Measurements from ENCODE around the gene AK1. TPM values are rescaled to one million over a fixed set of nuclear protein-coding genes. Genes with fewer than 3 reads are reported as not detected.

The AK1 gene
- total and polyA plus RNA-seq, 2 of the 13 experiments (the other 11 are each of a cell fraction or from before 2014, with no cell fraction given) = 19.1 to 32.8 TPM

GRCh38 chr9:127897193-127897692 lies 19.8 kb upstream of the AK1 start (continued):
- TF ChIP-seq ZBTB39 (CRISPR knock-in tag; IDR thresholded peaks at IDR 0.05) (no peak), NFAT5 (CRISPR knock-in tag; IDR thresholded peaks at IDR 0.05) (no peak), SETDB1 (CRISPR knock-in tag; IDR thresholded peaks at IDR 0.05; ENCODE audit: borderline replicate concordance) (no peak), ZNF317 (CRISPR knock-in tag; IDR thresholded peaks at IDR 0.05) (0 out of 2 replicates have a peak, but pooled peaks have one; percentile 37), ZNF350 (CRISPR knock-in tag; IDR thresholded peaks at IDR 0.05; ENCODE audit: borderline replicate concordance, low read depth) (peak; percentile 44; the same call in 1 of the 2 replicates), THRA (CRISPR knock-in tag; IDR thresholded peaks at IDR 0.05; ENCODE audit: borderline replicate concordance) (peak; percentile 62), GLI4 (CRISPR knock-in tag; IDR thresholded peaks at IDR 0.05; ENCODE audit: borderline replicate concordance) (no peak), MTF1 (CRISPR knock-in tag; IDR thresholded peaks at IDR 0.05) (no peak), FOXC1 (CRISPR knock-in tag; IDR thresholded peaks at IDR 0.05; ENCODE audit: borderline replicate concordance) (no peak), ZBTB10 (CRISPR knock-in tag; IDR thresholded peaks at IDR 0.05; ENCODE audit: borderline replicate concordance) (peak; percentile 79; the same call in 1 of the 2 replicates), CBX5 (CRISPR knock-in tag; IDR thresholded peaks at IDR 0.05; ENCODE audit: borderline replicate concordance) (0 out of 2 replicates have a peak, but pooled peaks have one; percentile 34), MIER3 (CRISPR knock-in tag; IDR thresholded peaks at IDR 0.05; ENCODE audit: borderline replicate concordance) (no peak), GATA4 (IDR thresholded peaks at IDR 0.05; ENCODE audit: borderline replicate concordance, low read depth) (0 out of 2 replicates have a peak, but pooled peaks have one; percentile 34), ZBTB33 (CRISPR knock-in tag; IDR thresholded peaks at IDR 0.05) (peak; percentile 33; the same call in 1 of the 2 replicates), MEIS1 (CRISPR knock-in tag; IDR thresholded peaks at IDR 0.05; ENCODE audit: borderline replicate concordance) (no peak)

Data from HepG2 (cell line).